Measurements from ENCODE around the gene CLEC16A. TPM values are rescaled to one million over a fixed set of nuclear protein-coding genes. Genes with fewer than 3 reads are reported as not detected.
A peak's percentile ranks its signal among the peaks of the same experiment; 100 is the strongest.

Gene CLEC16A
- total RNA-seq, 1 donor from 2014 or later: 58.1 TPM

GRCh38 chr16:10954903-10955302 lies 10.5 kb downstream of the CLEC16A start:
- no peak for TF ChIP-seq CTCF (IDR thresholded peaks at IDR 0.05; ENCODE audit: unreplicated experiment)
- Mint-ChIP-seq H3K27ac (ENCODE audit: unreplicated experiment) (peak overlapping the region; percentile 74), H3K9me3 (ENCODE audit: unreplicated experiment) (no peaks in the 10 kb centered on the region), H3K4me3 (ENCODE audit: unreplicated experiment) (no peak overlapping the region), H3K36me3 (ENCODE audit: low read depth, unreplicated experiment) (peaks cover 7% of the 10 kb centered on the region), H3K27me3 (ENCODE audit: unreplicated experiment) (no peaks in the 10 kb centered on the region), H3K4me1 (ENCODE audit: unreplicated experiment) (peaks cover 53% of the 10 kb centered on the region)
- DNase-seq (ENCODE audit: low spot score): no peak

- DNase-seq (ENCODE audit: low spot score): no peak
- Mint-ChIP-seq H3K9me3 (ENCODE audit: unreplicated experiment) (no peaks in the 10 kb centered on the region), H3K36me3 (ENCODE audit: low read depth, unreplicated experiment) (peaks cover 24% of the 10 kb centered on the region), H3K4me3 (ENCODE audit: unreplicated experiment) (no peak overlapping the region), H3K27me3 (ENCODE audit: unreplicated experiment) (peaks cover 3% of the 10 kb centered on the region), H3K4me1 (ENCODE audit: unreplicated experiment) (peaks cover 52% of the 10 kb centered on the region), H3K27ac (ENCODE audit: unreplicated experiment) (no peak overlapping the region)
- no peak for TF ChIP-seq CTCF (IDR thresholded peaks at IDR 0.05; ENCODE audit: unreplicated experiment)
Observed at GRCh38 chr16:10957771-10958482, 13.6 kb downstream of the CLEC16A start.

GRCh38 chr16:10959161-10959560 lies 14.8 kb downstream of the CLEC16A start:
- Mint-ChIP-seq H3K4me3 (ENCODE audit: unreplicated experiment) (no peak overlapping the region), H3K27me3 (ENCODE audit: unreplicated experiment) (peaks cover 3% of the 10 kb centered on the region), H3K9me3 (ENCODE audit: unreplicated experiment) (no peaks in the 10 kb centered on the region), H3K27ac (ENCODE audit: unreplicated experiment) (no peak overlapping the region), H3K36me3 (ENCODE audit: low read depth, unreplicated experiment) (peaks cover 30% of the 10 kb centered on the region), H3K4me1 (ENCODE audit: unreplicated experiment) (peaks cover 49% of the 10 kb centered on the region)
- no peak for DNase-seq (ENCODE audit: low spot score)
- no peak for TF ChIP-seq CTCF (IDR thresholded peaks at IDR 0.05; ENCODE audit: unreplicated experiment)

GRCh38 chr16:10961231-10961630 lies 16.9 kb downstream of the CLEC16A start:
- Mint-ChIP-seq H3K4me3 (ENCODE audit: unreplicated experiment) (no peak overlapping the region), H3K4me1 (ENCODE audit: unreplicated experiment) (peaks cover 37% of the 10 kb centered on the region), H3K36me3 (ENCODE audit: low read depth, unreplicated experiment) (peaks cover 39% of the 10 kb centered on the region), H3K27ac (ENCODE audit: unreplicated experiment) (no peak overlapping the region), H3K9me3 (ENCODE audit: unreplicated experiment) (no peaks in the 10 kb centered on the region), H3K27me3 (ENCODE audit: unreplicated experiment) (peaks cover 3% of the 10 kb centered on the region)
- no peak for TF ChIP-seq CTCF (IDR thresholded peaks at IDR 0.05; ENCODE audit: unreplicated experiment)
- DNase-seq (ENCODE audit: low spot score): no peak

GRCh38 chr16:10964039-10964890 lies 19.9 kb downstream of the CLEC16A start:
- TF ChIP-seq CTCF (IDR thresholded peaks at IDR 0.05; ENCODE audit: unreplicated experiment): peak; percentile 81
- Mint-ChIP-seq H3K4me1 (ENCODE audit: unreplicated experiment) (peaks cover 33% of the 10 kb centered on the region), H3K4me3 (ENCODE audit: unreplicated experiment) (no peak overlapping the region), H3K27me3 (ENCODE audit: unreplicated experiment) (peaks cover 3% of the 10 kb centered on the region), H3K27ac (ENCODE audit: unreplicated experiment) (no peak overlapping the region), H3K36me3 (ENCODE audit: low read depth, unreplicated experiment) (peaks cover 36% of the 10 kb centered on the region), H3K9me3 (ENCODE audit: unreplicated experiment) (no peaks in the 10 kb centered on the region)
- peak; percentile 88 for DNase-seq (ENCODE audit: low spot score)
